ENCODE data around the gene SH3TC1. TPM values are rescaled to one million over a fixed set of nuclear protein-coding genes. Genes with fewer than 3 reads are reported as not detected.

The SH3TC1 gene
- total RNA-seq, 1 donor from 2014 or later: 20.9 TPM

DNA sequence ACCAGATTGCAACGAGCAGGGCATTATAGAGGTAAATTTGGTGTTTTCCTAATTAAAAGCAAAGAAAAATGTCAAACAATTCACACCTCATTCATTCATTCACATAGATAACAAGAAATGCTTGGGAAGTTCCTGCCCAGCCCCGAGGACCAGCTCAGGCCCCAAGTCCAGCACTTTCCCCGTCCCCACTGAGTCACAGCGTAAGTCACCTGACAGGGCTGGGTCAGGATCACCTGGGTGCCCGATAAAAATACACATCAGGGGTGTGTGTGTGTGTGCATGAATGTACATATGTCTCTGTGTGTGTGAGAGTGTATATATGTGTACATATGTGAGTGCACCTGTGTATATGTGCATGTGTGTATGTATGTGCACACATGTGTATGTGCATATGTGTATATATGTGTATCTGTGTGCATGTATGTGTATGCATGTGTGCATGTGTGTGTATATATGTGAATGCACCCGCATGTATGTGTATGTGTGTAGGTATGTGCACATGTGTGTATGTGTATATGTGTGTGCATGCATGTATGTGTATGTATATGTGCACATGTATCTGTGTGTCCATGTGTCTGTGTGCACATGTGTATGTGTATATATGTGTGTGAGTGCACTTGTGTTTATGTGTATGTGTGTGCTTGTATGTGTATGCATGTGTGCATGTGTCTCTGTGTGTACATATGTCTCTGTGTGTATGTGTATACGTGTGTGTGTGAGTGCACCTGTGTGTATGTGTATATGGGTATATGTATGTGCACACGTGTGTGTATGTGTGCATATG lies 18.6 kb upstream of the SH3TC1 start:
- Mint-ChIP-seq H3K4me1 (no peaks in the 10 kb centered on the region), H3K36me3 (ENCODE audit: low read depth) (no peaks in the 10 kb centered on the region), H3K4me3 (no peak overlapping the region), H3K9me3 (no peaks in the 10 kb centered on the region), H3K27me3 (no peaks in the 10 kb centered on the region), H3K27ac (no peak overlapping the region)
- no peak for DNase-seq
- intact Hi-C loops (cut with micrococcal nuclease): no loop called here

DNA sequence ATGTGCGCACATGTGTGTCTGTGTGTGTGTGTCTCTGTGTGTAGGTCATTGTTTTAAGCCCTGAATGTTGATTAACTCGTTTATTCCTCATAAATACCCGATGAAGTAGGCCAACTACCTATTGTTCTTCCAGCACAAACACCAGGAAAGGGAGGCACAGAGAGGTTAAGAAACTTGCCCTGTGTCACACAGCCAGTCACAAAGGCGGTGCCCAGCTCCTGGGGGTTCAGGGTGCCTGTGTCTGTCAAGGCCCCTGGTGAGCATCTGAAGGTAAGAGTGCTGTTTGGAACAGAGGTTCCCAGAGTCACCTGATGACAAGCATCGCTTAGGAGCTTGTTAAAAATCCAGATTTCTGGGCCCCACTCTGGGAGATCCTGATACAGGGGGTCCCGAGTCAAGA lies 18.0 kb upstream of the SH3TC1 start:
- no peak for DNase-seq
- no peak overlapping the region for H3K4me3 Mint-ChIP-seq
- H3K36me3 Mint-ChIP-seq (ENCODE audit: low read depth): no peaks in the 10 kb centered on the region
- no peaks in the 10 kb centered on the region for H3K9me3 Mint-ChIP-seq
- no peaks in the 10 kb centered on the region for H3K27me3 Mint-ChIP-seq
- intact Hi-C loops (cut with micrococcal nuclease): no loop called here
- no peaks in the 10 kb centered on the region for H3K4me1 Mint-ChIP-seq
- no peak overlapping the region for H3K27ac Mint-ChIP-seq

DNA sequence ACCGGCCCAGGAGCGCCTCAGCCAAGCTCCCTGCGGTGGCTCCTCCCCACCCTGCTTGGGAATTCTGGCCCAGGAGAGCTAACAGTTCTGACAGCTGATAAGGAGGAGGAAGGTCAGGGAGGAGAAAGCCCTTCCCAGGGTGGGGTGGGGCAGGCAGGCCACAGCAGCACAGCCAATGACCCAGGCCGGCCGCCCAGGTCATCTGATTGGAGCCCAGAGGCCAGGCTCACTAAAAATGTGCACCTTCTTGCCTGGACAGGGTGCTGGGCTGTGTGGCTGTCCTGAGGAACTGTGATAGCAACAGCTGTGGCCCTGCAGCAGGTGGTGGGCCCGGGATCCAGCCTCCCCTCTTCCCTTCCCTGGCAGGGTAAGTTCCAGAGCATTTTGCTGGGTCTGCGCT lies 17.2 kb upstream of the SH3TC1 start:
- Mint-ChIP-seq H3K27ac (no peak overlapping the region), H3K9me3 (no peaks in the 10 kb centered on the region), H3K4me1 (no peaks in the 10 kb centered on the region), H3K4me3 (no peak overlapping the region), H3K36me3 (ENCODE audit: low read depth) (no peaks in the 10 kb centered on the region), H3K27me3 (no peaks in the 10 kb centered on the region)
- no peak for DNase-seq
- intact Hi-C loops (cut with micrococcal nuclease): no loop called here

DNA sequence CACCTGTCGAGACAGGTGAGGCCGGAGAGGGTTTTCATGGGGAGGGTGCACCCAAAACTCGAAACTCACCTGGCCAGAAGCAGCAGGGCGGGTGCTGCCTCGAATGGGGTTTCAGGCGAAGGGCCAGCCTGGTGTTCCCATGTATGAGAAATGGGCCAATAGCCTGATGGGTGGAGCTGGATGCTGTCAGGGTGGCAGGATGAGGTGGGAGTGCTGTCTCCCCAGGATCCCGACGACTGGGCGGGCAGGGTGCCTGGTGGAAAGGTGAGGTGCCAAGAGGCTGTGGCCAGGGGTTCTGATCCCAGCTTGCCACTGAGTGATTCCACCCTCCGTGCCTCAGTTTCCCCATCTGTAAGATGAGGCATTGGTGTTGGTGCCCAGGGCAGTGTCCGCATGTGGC lies 16.8 kb upstream of the SH3TC1 start:
- no peaks in the 10 kb centered on the region for H3K4me1 Mint-ChIP-seq
- H3K36me3 Mint-ChIP-seq (ENCODE audit: low read depth): no peaks in the 10 kb centered on the region
- intact Hi-C loops (cut with micrococcal nuclease): no loop called here
- H3K27ac Mint-ChIP-seq: no peak overlapping the region
- no peaks in the 10 kb centered on the region for H3K27me3 Mint-ChIP-seq
- no peak overlapping the region for H3K4me3 Mint-ChIP-seq
- no peaks in the 10 kb centered on the region for H3K9me3 Mint-ChIP-seq
- DNase-seq: no peak

DNA sequence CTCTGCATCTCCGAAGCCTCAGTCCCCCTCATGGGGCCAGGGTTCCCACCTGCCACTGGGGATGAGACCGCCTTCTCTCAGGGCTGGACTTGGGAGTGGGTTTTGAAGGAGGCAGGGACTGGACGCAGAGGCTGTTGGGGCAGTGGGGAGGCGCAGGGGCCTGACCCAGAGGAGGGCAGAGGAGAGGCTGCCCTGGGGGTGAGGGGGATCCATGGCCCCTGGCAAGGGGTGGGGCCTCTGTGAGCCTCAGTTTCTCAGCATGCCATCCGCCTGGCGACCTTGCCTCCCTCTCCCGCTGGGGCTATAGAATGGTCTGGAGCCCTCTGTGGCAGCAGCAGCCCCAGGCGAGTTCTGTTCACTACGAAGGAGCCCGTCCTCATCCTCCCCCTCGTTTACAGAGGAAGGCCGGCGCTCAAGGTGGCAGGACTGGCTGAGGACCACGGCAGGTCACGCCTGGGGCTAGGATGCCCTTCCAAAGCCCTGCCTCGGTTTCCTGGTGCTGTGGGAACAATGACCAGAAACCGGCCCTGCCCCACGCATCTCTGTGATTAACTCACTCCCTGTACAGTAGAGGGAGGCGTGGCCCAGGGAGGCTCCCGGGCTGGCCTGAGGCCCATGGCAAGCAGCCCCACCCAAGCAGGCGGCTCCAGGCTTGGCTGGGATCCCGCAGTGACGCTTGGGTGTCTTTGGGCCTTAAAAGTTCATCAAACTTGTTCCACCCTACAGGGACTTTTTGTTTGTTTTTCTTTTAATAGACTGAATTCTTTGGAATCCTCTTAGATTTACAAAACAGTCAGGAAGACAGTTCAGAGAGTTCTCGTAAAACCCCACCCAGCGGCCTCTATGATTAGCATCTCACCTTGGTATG lies 16.0 kb upstream of the SH3TC1 start:
- intact Hi-C loops (cut with micrococcal nuclease): no loop called here
- Mint-ChIP-seq H3K4me1 (no peaks in the 10 kb centered on the region), H3K36me3 (ENCODE audit: low read depth) (no peaks in the 10 kb centered on the region), H3K4me3 (no peak overlapping the region), H3K27me3 (no peaks in the 10 kb centered on the region), H3K27ac (no peak overlapping the region), H3K9me3 (no peaks in the 10 kb centered on the region)
- DNase-seq: no peak

DNA sequence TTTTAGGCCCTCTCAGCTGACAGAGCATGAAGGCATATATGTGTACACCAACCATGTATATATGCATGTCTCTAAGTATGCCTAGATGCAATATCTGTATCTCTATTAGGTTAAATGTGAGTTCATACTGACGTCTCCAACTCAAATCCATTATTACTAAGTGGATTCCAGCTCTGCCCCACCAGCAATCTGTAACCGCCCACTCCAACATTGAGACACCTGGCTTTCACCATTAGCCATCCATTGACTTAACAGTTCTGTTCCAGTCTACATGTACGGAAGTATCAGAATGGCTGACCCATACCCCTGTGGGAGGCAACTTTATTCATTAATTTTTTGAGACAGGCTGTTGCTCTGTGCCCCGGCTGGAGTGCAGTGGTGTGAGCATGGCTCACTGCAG lies 15.0 kb upstream of the SH3TC1 start:
- intact Hi-C loops (cut with micrococcal nuclease): no loop called here
- Mint-ChIP-seq H3K27me3 (no peaks in the 10 kb centered on the region), H3K4me1 (no peaks in the 10 kb centered on the region), H3K36me3 (ENCODE audit: low read depth) (no peaks in the 10 kb centered on the region), H3K27ac (no peak overlapping the region), H3K4me3 (no peak overlapping the region), H3K9me3 (no peaks in the 10 kb centered on the region)
- no peak for DNase-seq

DNA sequence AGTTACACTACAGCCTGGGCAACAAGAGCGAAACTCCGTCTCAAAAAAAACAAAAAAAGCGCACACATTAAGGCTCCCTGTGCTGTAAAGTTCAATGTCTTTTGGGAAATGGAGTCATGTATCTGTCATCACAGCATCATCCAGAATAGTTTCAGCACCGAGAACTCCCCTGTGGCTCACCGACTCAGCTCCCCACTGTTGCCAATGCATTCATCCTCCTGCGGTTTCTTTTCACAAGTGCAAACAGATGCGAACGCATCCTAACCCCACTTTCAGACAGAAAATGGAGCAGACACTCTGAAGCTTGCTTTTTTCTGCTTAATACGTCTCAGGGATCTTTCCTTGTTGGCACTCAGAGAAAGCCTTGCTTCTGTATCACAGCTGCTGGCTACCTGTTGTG lies 13.8 kb upstream of the SH3TC1 start:
- Mint-ChIP-seq H3K36me3 (ENCODE audit: low read depth) (no peaks in the 10 kb centered on the region), H3K4me1 (no peaks in the 10 kb centered on the region), H3K27ac (no peak overlapping the region), H3K4me3 (no peak overlapping the region), H3K27me3 (no peaks in the 10 kb centered on the region), H3K9me3 (no peaks in the 10 kb centered on the region)
- DNase-seq: no peak
- intact Hi-C loops (cut with micrococcal nuclease): no loop called here

DNA sequence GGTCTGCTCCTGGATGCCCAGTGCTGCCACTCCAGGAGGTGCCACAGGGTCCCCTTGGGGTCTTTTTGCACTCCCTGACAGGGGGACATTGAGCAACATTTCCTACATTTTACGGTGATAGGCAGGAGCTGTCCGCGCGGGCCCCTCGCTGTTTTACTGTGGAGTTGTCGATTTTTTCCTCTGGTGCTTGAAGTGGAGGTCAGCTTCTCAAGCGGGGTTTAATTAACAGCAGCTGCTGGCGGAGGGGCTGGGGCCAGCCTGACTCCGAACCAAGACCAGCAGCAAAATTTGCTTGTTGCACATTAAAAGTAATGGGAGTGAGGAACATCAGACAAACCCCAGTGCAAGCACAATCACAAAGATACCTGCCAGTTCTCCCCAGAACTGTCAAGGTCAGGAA lies 13.2 kb upstream of the SH3TC1 start:
- no peak for DNase-seq
- Mint-ChIP-seq H3K4me3 (no peak overlapping the region), H3K27ac (no peak overlapping the region), H3K9me3 (no peaks in the 10 kb centered on the region), H3K4me1 (no peaks in the 10 kb centered on the region), H3K27me3 (no peaks in the 10 kb centered on the region), H3K36me3 (ENCODE audit: low read depth) (no peaks in the 10 kb centered on the region)
- intact Hi-C loops (cut with micrococcal nuclease): no loop called here

DNA sequence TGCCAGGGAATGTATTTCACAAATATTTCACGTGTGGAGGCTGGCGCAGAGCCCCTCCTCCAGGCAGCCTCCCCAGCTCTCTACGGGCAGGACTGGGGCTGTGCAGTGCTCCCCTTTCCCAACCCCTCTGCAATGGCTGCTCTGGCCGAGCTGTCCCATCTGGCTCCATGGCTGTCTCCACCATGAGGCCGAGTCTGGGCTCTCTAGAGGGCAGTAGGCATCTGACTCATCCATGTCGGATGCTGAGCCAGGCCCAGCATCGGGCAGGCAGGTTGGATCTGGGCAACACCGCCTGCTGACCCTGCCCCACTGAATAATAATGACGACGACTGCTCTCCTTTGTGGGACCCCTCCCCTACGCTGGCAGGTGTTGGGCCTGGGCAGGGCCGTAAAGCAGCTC lies 11.0 kb upstream of the SH3TC1 start:
- H3K27me3 Mint-ChIP-seq: no peaks in the 10 kb centered on the region
- no peaks in the 10 kb centered on the region for H3K36me3 Mint-ChIP-seq (ENCODE audit: low read depth)
- H3K4me3 Mint-ChIP-seq: no peak overlapping the region
- no peaks in the 10 kb centered on the region for H3K9me3 Mint-ChIP-seq
- no peak for DNase-seq
- no peak overlapping the region for H3K27ac Mint-ChIP-seq
- intact Hi-C loops (cut with micrococcal nuclease): no loop called here
- H3K4me1 Mint-ChIP-seq: no peaks in the 10 kb centered on the region

DNA sequence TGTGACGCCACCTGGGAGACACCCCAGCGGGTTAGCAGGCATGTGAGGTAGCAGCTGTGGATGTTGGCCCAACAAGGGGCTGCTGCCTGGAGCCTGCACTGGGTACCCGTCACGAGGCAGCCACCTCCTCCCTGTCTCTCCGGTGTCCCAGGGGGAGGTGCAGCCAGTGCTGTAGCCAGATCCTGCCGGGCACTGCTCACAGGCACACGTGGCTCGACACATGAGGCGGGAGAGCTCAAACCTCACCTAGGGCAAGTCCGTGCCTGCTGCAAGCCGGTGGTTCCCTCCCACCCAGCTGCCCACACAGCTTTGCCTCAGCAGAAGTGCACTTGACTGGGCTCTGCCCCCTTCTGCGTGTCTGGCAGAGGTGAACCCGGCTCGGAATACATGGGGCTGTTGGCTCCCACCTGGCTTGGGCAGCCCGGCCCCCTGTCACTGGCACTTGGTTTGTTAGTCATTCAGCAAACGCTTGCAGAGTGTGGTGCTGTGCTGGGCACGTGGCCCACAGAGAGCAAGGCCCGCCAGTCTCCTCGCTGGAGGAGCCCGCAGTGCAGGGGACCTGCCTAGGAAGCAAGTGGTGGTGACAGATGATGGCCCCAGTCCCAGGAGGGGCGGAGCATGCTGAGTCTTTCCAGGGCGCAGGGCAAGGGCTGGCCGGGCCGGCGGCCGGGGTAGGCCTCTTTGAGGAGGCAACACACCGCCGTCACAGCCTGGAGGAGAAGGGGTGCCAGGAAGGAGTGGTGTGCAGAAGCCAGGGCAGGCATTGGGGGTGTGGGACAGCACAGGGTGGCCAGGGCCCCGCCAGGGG lies 10.1 kb upstream of the SH3TC1 start:
- intact Hi-C loops (cut with micrococcal nuclease): no loop called here
- no peaks in the 10 kb centered on the region for H3K36me3 Mint-ChIP-seq (ENCODE audit: low read depth)

DNA sequence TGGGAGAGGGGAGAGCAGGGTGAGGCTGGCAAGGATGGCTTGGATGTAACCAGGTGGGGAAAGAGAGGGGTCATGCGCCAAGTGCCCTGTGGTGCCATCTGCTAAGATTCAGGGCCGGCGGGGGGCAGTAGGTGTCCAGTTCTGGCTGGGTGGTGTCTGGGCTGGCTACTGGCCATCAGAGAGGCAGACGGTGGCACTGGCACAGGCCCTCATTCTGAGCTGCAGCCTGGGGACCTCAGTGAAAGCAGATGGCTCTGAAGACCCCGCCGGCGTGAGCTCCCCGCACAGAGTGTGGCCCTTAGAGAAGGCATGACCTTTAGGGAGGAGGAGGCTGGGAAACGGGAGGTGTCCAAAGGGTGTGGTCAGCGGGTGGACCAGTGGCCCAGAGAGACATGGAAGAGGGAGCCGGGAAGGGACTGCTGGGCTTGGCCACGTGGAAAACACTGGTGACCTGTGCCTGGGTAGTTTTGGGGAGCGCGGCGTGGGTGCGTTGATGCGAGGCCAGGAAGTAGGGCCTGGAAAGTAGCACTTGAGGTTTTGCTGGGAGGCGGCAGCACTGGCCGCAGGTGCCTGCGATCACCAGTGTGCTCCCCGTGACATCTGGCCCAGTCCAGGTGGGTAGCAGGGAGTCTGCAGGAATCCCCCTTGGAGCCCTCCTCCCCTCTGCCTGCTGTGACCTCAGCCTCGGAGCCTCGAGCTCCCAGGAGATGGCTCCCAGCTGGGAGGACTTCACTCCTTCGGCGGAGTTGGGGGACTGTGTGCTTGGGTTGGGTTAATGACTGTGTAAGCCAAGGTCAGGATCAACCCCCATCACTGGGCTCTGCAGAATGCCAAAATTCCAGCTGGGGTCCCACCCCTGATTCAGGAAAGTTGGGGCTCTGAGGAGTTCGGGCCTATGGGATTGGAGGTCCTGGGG lies 9.3 kb upstream of the SH3TC1 start:
- intact Hi-C loops (cut with micrococcal nuclease): no loop called here
- no peaks in the 10 kb centered on the region for H3K27me3 Mint-ChIP-seq
- no peaks in the 10 kb centered on the region for H3K9me3 Mint-ChIP-seq
- DNase-seq: no peak
- H3K27ac Mint-ChIP-seq: no peak overlapping the region
- no peaks in the 10 kb centered on the region for H3K4me1 Mint-ChIP-seq
- no peaks in the 10 kb centered on the region for H3K36me3 Mint-ChIP-seq (ENCODE audit: low read depth)
- H3K4me3 Mint-ChIP-seq: no peak overlapping the region

More for the DNA sequence above, 10.1 kb upstream of the SH3TC1 start:
- H3K27me3 Mint-ChIP-seq: no peaks in the 10 kb centered on the region
- H3K4me3 Mint-ChIP-seq: no peak overlapping the region
- H3K27ac Mint-ChIP-seq: no peak overlapping the region
- DNase-seq: no peak
- H3K9me3 Mint-ChIP-seq: no peaks in the 10 kb centered on the region
- no peaks in the 10 kb centered on the region for H3K4me1 Mint-ChIP-seq

DNA sequence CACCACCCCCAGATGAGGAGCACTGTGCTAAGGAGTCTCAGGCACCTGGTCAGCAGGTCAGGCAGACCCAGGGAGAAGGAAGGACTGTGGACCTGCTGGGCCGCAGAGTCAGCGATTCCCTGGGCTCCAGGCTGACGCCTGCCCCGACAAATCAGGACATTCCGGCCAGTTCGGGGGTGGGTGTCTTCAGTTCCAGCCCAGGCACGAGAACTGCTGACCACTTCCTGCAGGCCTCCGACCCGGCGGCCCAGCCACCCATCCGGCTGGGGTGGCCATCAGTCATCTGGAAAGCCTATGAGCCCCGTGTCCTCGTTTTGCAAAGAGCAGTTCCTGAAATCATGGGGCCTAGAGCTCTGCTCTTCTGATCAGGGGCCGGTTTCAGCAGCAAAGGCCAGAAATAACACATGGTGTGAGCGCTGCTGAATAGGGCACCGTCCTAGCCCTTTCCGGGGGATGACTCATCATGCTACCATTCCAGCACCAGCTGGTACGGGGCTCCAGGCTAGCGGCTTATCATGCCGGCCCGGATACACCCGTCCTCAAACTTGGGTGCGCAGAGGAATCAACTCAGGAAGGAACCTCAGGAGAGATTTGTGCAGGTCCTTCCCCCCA lies 7.8 kb upstream of the SH3TC1 start:
- Mint-ChIP-seq H3K4me3 (no peak overlapping the region), H3K9me3 (no peaks in the 10 kb centered on the region), H3K27ac (no peak overlapping the region), H3K4me1 (no peaks in the 10 kb centered on the region), H3K36me3 (ENCODE audit: low read depth) (no peaks in the 10 kb centered on the region), H3K27me3 (peaks cover 4% of the 10 kb centered on the region)
- intact Hi-C loops (cut with micrococcal nuclease): no loop called here
- DNase-seq: no peak
